Measurements from ENCODE around the gene GPHB5. TPM values are rescaled to one million over a fixed set of nuclear protein-coding genes. Genes with fewer than 3 reads are reported as not detected.

The GPHB5 gene
- total RNA-seq, 1 experiment from 2014 or later = not detected

DNA sequence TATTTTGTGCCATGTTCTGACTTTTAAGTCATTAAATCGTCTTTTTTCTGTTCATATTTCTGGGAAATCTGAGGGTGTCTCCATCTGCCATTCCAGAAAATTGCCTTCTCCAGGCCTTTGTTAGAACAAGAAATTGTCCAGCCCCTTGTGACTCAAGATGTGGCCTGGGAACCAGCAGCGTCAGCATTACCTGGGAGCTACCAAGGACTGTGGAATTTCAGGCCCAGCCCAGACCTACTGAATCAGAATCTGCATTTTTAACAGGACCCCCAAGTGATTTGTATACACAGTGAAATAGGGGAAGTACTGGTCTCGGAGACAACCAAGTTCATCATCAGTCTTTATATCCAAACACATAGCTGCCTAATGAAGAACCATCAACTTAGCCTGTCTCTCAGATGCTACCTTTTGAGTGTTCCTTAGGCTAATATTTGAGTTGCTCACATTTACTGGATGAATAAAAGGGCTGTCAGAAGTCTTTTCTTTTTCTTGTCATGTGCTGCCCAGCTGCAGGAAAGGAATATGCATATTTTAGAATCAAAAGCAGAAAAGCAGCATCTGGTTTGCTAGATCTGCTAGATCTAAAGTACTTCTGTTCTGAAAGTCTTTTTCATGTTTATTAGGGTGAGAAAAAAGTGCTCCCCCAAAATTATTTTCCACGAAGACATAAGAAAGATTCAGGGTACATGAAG lies 21.2 kb downstream of the GPHB5 start:
- Histone ChIP-seq H3K79me2 (ENCODE audit: insufficient read depth, low read length) (no peaks in the 10 kb centered on the region), H4K20me1 (ENCODE audit: insufficient read depth) (no peaks in the 10 kb centered on the region), H3K4me2 (ENCODE audit: low read length) (no peak overlapping the region), H3K4me3 (replicated peaks in 1 of 2; ENCODE audit: low read depth in 1 of 2, low read length in 2 of 2) (no peak overlapping the region), H3K27ac (ENCODE audit: low read depth, low read length) (no peak overlapping the region), H3K36me3 (ENCODE audit: control insufficient read depth in 1 of 2, insufficient read depth in 2 of 2, low read length in 2 of 2) (no peaks in the 10 kb centered on the region), H2AFZ (ENCODE audit: low read depth, low read length, poor library complexity, severe bottlenecking) (no peak overlapping the region), H3K9me3 (ENCODE audit: control insufficient read depth in 1 of 2, insufficient read depth in 1 of 2, low read depth in 1 of 2, low read length in 2 of 2) (no peaks in the 10 kb centered on the region), H3K27me3 (ENCODE audit: insufficient read depth, low read length) (peaks cover 44% of the 10 kb centered on the region), H3K9me2 (ENCODE audit: insufficient read depth) (no peaks in the 10 kb centered on the region), H3K4me1 (ENCODE audit: control insufficient read depth in 1 of 2, insufficient read depth in 2 of 2, low read length in 2 of 2) (no peaks in the 10 kb centered on the region), H3K9ac (ENCODE audit: low read length) (no peak overlapping the region)
- CTCF ChIA-PET = interaction anchor here (1.0 kb wide), 1 partner anchor 14 kb away, joined by 3 read pairs; no protein-coding TSS in a partner anchor
- no peak for ATAC-seq
- no TSS peak for BruUV-seq (replicated peaks)
- RAD21 ChIA-PET (ENCODE audit: low non-redundant PET in 1 of 2, low total read pairs in 2 of 2, uncharacterized antibody in 2 of 2, unreplicated experiment in 2 of 2) = no interaction called here
- POLR2A ChIA-PET = no interaction called here
- no peak for DNase-seq (ENCODE audit: low read depth, low spot score)
- TF ChIP-seq ZFX (IDR thresholded peaks at IDR 0.05) = no peak
- no peak for TF ChIP-seq SP1 (IDR thresholded peaks at IDR 0.05; ENCODE audit: low read depth)
- no peak for TF ChIP-seq ZNF274 (IDR thresholded peaks at IDR 0.05; ENCODE audit: low read depth, low read length)
- no peak for TF ChIP-seq EZH2phosphoT487 (IDR thresholded peaks at IDR 0.05; ENCODE audit: borderline replicate concordance)
- TF ChIP-seq, protein P1, sequence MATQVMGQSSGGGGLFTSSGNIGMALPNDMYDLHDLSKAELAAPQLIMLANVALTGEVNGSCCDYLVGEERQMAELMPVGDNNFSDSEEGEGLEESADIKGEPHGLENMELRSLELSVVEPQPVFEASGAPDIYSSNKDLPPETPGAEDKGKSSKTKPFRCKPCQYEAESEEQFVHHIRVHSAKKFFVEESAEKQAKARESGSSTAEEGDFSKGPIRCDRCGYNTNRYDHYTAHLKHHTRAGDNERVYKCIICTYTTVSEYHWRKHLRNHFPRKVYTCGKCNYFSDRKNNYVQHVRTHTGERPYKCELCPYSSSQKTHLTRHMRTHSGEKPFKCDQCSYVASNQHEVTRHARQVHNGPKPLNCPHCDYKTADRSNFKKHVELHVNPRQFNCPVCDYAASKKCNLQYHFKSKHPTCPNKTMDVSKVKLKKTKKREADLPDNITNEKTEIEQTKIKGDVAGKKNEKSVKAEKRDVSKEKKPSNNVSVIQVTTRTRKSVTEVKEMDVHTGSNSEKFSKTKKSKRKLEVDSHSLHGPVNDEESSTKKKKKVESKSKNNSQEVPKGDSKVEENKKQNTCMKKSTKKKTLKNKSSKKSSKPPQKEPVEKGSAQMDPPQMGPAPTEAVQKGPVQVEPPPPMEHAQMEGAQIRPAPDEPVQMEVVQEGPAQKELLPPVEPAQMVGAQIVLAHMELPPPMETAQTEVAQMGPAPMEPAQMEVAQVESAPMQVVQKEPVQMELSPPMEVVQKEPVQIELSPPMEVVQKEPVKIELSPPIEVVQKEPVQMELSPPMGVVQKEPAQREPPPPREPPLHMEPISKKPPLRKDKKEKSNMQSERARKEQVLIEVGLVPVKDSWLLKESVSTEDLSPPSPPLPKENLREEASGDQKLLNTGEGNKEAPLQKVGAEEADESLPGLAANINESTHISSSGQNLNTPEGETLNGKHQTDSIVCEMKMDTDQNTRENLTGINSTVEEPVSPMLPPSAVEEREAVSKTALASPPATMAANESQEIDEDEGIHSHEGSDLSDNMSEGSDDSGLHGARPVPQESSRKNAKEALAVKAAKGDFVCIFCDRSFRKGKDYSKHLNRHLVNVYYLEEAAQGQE (IDR thresholded peaks at IDR 0.05; ENCODE audit: low read depth) = no peak
- intact Hi-C loops (cut with micrococcal nuclease) = no loop called here
